ENCODE results near the gene RDM1.
A peak's percentile ranks its signal among the peaks of the same experiment; 100 is the strongest.

The RDM1 gene

GRCh38 chr17:35972066-35972465 is 41.5 kb upstream of the RDM1 start (continued):
- TF ChIP-seq, protein P1, sequence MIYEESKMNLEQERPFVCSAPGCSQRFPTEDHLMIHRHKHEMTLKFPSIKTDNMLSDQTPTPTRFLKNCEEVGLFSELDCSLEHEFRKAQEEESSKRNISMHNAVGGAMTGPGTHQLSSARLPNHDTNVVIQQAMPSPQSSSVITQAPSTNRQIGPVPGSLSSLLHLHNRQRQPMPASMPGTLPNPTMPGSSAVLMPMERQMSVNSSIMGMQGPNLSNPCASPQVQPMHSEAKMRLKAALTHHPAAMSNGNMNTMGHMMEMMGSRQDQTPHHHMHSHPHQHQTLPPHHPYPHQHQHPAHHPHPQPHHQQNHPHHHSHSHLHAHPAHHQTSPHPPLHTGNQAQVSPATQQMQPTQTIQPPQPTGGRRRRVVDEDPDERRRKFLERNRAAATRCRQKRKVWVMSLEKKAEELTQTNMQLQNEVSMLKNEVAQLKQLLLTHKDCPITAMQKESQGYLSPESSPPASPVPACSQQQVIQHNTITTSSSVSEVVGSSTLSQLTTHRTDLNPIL (CRISPR knock-in tag; IDR thresholded peaks at IDR 0.05; ENCODE audit: low read depth) = no peak

DNA sequence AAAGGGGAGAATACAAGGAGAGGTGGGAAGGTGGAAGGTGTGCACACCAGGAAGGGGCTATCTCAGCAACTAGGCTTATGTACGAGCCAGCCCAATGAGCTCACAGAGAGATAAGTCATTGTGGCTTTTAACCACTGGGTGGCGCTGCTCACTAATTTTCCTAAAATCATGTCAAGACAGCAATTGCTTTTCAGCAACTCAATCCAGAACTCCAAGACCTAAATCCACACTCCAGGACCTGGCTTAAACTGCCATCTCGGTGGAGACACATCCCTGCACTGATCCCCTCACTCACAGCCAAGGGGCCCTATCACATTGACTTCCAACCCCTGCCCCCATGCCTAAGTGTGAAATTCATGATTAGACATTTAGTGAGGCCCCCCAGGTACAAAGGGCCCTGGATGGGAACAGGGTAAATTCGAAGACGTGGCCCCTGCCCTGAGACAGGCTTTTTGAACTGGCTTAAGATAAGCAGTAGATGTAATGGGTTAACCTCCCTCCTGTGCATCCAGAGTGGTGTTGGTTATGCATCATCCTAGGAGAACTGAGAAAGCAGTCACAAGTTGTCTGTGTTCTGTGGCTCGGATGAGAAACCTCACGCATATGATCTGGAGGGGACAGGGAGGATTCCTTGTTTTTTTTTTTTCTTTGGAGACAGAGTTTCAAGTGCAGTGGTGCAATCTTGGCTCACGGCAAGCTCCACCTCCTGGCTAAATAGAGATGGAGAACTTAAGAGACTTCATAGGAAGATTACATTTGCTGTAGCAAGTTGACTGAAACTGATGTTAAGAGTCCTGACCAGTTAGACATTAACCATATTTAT is 39.2 kb upstream of the RDM1 start:
- peak; percentile 94 for ATAC-seq

DNA sequence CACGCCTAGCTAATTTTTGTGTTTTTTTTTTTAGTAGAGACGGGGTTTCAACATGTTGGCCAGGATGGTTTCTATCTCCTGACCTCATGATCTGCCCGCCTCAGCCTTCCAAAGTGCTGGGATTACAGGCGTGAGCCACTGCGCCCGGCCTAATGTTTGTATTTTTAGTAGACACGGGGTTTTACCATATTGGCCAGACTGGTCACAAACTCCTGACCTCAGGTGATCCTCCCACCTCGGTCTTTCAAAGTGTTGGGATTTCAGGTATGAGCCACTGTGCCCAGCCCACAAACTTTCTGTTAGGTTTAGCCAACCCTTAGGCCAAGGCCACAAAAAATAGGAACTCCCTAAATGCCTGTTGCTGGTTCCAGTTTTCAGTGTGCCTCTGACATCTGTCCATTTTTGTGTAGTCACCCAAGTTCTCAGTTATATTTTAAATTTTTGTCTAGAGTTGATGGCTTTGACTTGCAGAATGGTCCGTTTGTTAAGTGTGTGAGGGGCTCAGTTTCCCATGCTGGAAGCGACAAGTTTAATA is 38.0 kb upstream of the RDM1 start:
- no peak for ATAC-seq
- TF ChIP-seq, protein P1 (CRISPR knock-in tag; IDR thresholded peaks at IDR 0.05; ENCODE audit: low read depth) = no peak
- TF ChIP-seq CSRNP3 (CRISPR knock-in tag; IDR thresholded peaks at IDR 0.05) (no peak), ZC3H10 (CRISPR knock-in tag; IDR thresholded peaks at IDR 0.05) (no peak), POU6F1 (CRISPR knock-in tag; IDR thresholded peaks at IDR 0.05; ENCODE audit: borderline replicate concordance, low read depth) (no peak), TCF4 (CRISPR knock-in tag; IDR thresholded peaks at IDR 0.05; ENCODE audit: borderline replicate concordance) (no peak), ARNTL (CRISPR knock-in tag; IDR thresholded peaks at IDR 0.05; ENCODE audit: borderline replicate concordance, low read depth) (no peak), ZFP30 (CRISPR knock-in tag; IDR thresholded peaks at IDR 0.05) (no peak), PPARA (CRISPR knock-in tag; IDR thresholded peaks at IDR 0.05; ENCODE audit: borderline replicate concordance) (no peak)
- TF ChIP-seq, protein P2, sequence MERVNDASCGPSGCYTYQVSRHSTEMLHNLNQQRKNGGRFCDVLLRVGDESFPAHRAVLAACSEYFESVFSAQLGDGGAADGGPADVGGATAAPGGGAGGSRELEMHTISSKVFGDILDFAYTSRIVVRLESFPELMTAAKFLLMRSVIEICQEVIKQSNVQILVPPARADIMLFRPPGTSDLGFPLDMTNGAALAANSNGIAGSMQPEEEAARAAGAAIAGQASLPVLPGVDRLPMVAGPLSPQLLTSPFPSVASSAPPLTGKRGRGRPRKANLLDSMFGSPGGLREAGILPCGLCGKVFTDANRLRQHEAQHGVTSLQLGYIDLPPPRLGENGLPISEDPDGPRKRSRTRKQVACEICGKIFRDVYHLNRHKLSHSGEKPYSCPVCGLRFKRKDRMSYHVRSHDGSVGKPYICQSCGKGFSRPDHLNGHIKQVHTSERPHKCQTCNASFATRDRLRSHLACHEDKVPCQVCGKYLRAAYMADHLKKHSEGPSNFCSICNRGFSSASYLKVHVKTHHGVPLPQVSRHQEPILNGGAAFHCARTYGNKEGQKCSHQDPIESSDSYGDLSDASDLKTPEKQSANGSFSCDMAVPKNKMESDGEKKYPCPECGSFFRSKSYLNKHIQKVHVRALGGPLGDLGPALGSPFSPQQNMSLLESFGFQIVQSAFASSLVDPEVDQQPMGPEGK (CRISPR knock-in tag; IDR thresholded peaks at IDR 0.05; ENCODE audit: borderline replicate concordance) = no peak

More for the DNA sequence above, 39.2 kb upstream of the RDM1 start:
- TF ChIP-seq TOX (CRISPR knock-in tag; IDR thresholded peaks at IDR 0.05; ENCODE audit: borderline replicate concordance) (no peak), BACH2 (CRISPR knock-in tag; IDR thresholded peaks at IDR 0.05; ENCODE audit: borderline replicate concordance) (no peak), ZFP3 (CRISPR knock-in tag; IDR thresholded peaks at IDR 0.05) (no peak), ARNTL (CRISPR knock-in tag; IDR thresholded peaks at IDR 0.05; ENCODE audit: borderline replicate concordance, low read depth) (no peak), CSRNP3 (CRISPR knock-in tag; IDR thresholded peaks at IDR 0.05) (no peak), ISL1 (CRISPR knock-in tag; IDR thresholded peaks at IDR 0.05) (no peak), OSR1 (CRISPR knock-in tag; IDR thresholded peaks at IDR 0.05) (no peak), SNAI2 (CRISPR knock-in tag; IDR thresholded peaks at IDR 0.05) (no peak), ZC3H10 (CRISPR knock-in tag; IDR thresholded peaks at IDR 0.05) (no peak), CSDC2 (CRISPR knock-in tag; IDR thresholded peaks at IDR 0.05) (no peak), RARB (CRISPR knock-in tag; IDR thresholded peaks at IDR 0.05) (no peak), ZFP30 (CRISPR knock-in tag; IDR thresholded peaks at IDR 0.05) (no peak), PPARA (CRISPR knock-in tag; IDR thresholded peaks at IDR 0.05; ENCODE audit: borderline replicate concordance) (no peak), TCF4 (CRISPR knock-in tag; IDR thresholded peaks at IDR 0.05; ENCODE audit: borderline replicate concordance) (no peak), TSHZ2 (CRISPR knock-in tag; IDR thresholded peaks at IDR 0.05) (no peak)
- TF ChIP-seq, protein P1 (CRISPR knock-in tag; IDR thresholded peaks at IDR 0.05; ENCODE audit: low read depth) = no peak

Measured in SK-N-SH treated with all-trans-retinoic acid at 6 μM for 48 hours (cell line).